Placental epithelial cell (primary cell): ENCODE results near the gene CLEC4A. TPM values are rescaled to one million over a fixed set of nuclear protein-coding genes. Genes with fewer than 3 reads are reported as not detected.

ENCODE experiments used
- total RNA-seq: library from RNA; depleted of rRNA; stranded (reverse); fragments of >200 nt; gene quantifications from 2 replicates; pipeline ENCODE4 v1.2.3, GENCODE V29; 2012

Gene CLEC4A
- under 0.01 TPM in 1 of 2 replicates, not detected in the other for total RNA-seq

DNA sequence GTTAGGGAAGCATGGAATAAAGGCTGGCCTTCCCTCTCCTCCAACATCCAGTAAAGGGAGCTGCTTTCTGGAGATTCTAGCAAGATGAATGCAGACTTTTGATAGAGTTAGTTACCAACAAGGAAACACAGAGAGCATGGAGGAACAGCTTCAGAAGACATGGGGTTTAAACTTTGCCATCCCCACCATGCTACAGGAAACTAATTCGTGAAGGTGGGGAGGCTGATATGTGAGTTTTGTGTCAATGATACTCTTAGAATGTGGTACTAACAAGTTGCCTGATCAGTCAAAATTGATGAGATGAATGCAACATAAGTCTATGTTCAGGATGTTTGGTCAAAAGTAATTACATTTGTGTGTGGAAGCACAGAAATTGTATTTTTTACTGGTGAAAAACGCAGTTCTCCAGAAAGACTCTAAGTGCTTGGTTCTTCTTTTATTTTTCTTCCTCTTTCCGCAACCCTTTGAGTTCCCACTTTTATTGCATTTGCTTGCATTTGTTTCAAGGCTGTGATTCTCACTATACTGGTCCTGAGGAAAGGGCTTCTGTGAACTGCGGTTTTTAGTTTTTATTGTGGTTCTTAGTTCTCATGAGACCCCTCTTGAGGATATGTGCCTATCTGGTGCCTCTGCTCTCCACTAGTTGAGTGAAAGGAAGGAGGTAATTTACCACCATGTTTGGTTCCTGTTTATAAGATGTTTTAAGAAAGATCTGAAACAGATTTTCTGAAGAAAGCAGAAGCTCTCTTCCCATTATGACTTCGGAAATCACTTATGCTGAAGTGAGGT is at the start of gene CLEC4A:
TSS of gene CLEC4A (plus strand) at position 494 of the 789 bp plus-strand sequence. CDS start at position 756, 262 bp downstream.

DNA sequence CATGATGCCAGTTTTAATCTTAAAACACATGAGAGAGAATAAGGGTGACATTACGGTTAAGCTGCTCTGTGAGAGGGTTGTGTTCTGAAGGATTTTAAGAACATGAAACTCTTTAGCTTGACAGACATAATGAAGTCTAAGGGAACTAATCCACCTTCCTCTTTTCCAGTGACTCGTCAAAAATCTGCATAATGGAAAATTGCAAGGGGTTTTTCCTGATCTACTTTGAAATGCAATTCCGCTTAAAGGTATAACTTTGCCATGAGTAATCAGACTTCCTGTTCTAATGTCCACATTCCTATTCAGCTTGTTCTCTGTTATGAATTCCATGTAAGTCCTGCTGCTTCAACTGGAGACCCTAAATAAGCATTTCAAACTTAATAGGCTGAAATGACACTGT is 33.4 kb downstream of the CLEC4A start, which contains the start of gene ZNF705A:
TSS of gene ZNF705A (plus strand) at position 171 of the 400 bp plus-strand sequence. CDS start 15,611 bp downstream, outside the sequence.

Other genes with a start within 250 kb of the CLEC4A start
- 19.3 and 21.2 TPM in 2 replicates for gene SLC2A3, start 187.4 kb upstream of the CLEC4A start, total RNA-seq
- 8.8 and 10.6 TPM in 2 replicates for gene FOXJ2, start 90.9 kb upstream of the CLEC4A start, total RNA-seq
- gene C3AR1, start 57.3 kb upstream of the CLEC4A start, total RNA-seq: not detected in 2 replicates
- gene NECAP1, start 41.3 kb upstream of the CLEC4A start, total RNA-seq: 30.2 and 39.3 TPM in 2 replicates
- not detected in 2 replicates for gene ZNF705A, start 33.4 kb downstream of the CLEC4A start, total RNA-seq
- gene FAM90A1, start 104.0 kb downstream of the CLEC4A start, total RNA-seq: 0.11 TPM in 1 of 2 replicates, not detected in the other